Tibial nerve (tissue), 4 donors: Measurements from ENCODE around the gene JAKMIP2. TPM values are rescaled to one million over a fixed set of nuclear protein-coding genes. Genes with fewer than 3 reads are reported as not detected.

ENCODE experiments used
- DNase-seq, 2 donors: peaks; one replicate each; pipeline ENCODE4 v3.0.0-alpha.2; 2019; ENCODE audit warnings: low spot score in 2 of 2
- H3K27ac ChIP-seq, 4 donors: fragments of 200-600 bp; sonication (generic) in 3 of 4; one replicate each; pipeline ENCODE4 v1.5.1; 2017 to 2019; ENCODE audit warnings: mild to moderate bottlenecking in 1 of 4
- H3K27me3 ChIP-seq, 2 donors: fragments of 200-600 bp; sonication (generic) in 1 of 2; one replicate each; pipeline versions ENCODE4 v1.5.1 to v1.6.0; 2017 to 2019
- H3K36me3 ChIP-seq, 3 donors: fragments of 200-600 bp; sonication (generic); one replicate each; pipeline ENCODE4 v1.5.1; 2018 to 2019
- H3K4me1 ChIP-seq, 4 donors: fragments of 200-600 bp; sonication (generic) in 3 of 4; one replicate each; pipeline ENCODE4 v1.5.1; 2017 to 2019
- H3K4me3 ChIP-seq, 4 donors: fragments of 200-600 bp; sonication (generic) in 3 of 4; one replicate each; pipeline ENCODE4 v1.5.1; 2017 to 2019; ENCODE audit warnings: mild to moderate bottlenecking in 1 of 4, moderate library complexity in 1 of 4
- H3K9me3 ChIP-seq, 4 donors: fragments of 200-600 bp; sonication (generic) in 3 of 4; one replicate each; pipeline ENCODE4 v1.5.1; 2017 to 2019
- POLR2A ChIP-seq, 2 donors: fragments of 450-650 bp; IDR thresholded peaks; one replicate each; pipeline ENCODE4 v1.6.1; 2017; ENCODE audit warnings: antibody characterized with exemption in 2 of 2, mild to moderate bottlenecking in 2 of 2, moderate library complexity in 2 of 2
- WGBS, 2 donors: methylation state at CpG; one replicate each; pipeline ENCODE4 v1.1.5; 2018; 5-methylcytosine and 5-hydroxymethylcytosine counted together
- total RNA-seq, 4 donors: library from RNA; depleted of rRNA; stranded (reverse); fragments of >200 nt; gene quantifications; one replicate each; pipeline ENCODE4 v1.1.0, GENCODE V29; 2016
- TF ChIP-seq, protein P1 (sequence below), 5 experiments: fragments of 200-600 bp in 3 of 5; fragments of 450-650 bp in 2 of 5; sonication (generic) in 3 of 5; IDR thresholded peaks; one replicate each; pipeline ENCODE4 v1.5.1; 2016 to 2019; ENCODE audit warnings: antibody characterized with exemption in 5 of 5, mild to moderate bottlenecking in 3 of 5, moderate library complexity in 2 of 5

The JAKMIP2 gene
- total RNA-seq, 4 donors from 2014 or later, result 7.2 to 22.7 (median 13.5) TPM

GRCh38 chr5:147538236-147538635 is 244.3 kb downstream of the JAKMIP2 start:
- Histone ChIP-seq H3K4me1 (no peaks in the 10 kb centered on the region), H3K27ac (no peak overlapping the region), H3K27me3 (no peaks in the 10 kb centered on the region), H3K9me3 (no peaks in the 10 kb centered on the region), H3K4me3 (no peak overlapping the region), H3K36me3 (no peaks in the 10 kb centered on the region)
- TF ChIP-seq, protein P1, sequence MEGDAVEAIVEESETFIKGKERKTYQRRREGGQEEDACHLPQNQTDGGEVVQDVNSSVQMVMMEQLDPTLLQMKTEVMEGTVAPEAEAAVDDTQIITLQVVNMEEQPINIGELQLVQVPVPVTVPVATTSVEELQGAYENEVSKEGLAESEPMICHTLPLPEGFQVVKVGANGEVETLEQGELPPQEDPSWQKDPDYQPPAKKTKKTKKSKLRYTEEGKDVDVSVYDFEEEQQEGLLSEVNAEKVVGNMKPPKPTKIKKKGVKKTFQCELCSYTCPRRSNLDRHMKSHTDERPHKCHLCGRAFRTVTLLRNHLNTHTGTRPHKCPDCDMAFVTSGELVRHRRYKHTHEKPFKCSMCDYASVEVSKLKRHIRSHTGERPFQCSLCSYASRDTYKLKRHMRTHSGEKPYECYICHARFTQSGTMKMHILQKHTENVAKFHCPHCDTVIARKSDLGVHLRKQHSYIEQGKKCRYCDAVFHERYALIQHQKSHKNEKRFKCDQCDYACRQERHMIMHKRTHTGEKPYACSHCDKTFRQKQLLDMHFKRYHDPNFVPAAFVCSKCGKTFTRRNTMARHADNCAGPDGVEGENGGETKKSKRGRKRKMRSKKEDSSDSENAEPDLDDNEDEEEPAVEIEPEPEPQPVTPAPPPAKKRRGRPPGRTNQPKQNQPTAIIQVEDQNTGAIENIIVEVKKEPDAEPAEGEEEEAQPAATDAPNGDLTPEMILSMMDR (IDR thresholded peaks at IDR 0.05), result no peak
- no peak for TF ChIP-seq POLR2A (IDR thresholded peaks at IDR 0.05)
- 97 to 100% methylated on average over 1 of the region's 1 CpG for WGBS, 2 donors
- DNase-seq, result no peak

Other genes with a start within 250 kb of the JAKMIP2 start
- gene SPINK1, start 48.9 kb upstream of the JAKMIP2 start, total RNA-seq, result 10 to 100 TPM in 1 of 4 donors, under 1 TPM in 1, not detected in 2; 0.44 to 10.2 TPM
- gene SCGB3A2, start 96.0 kb upstream of the JAKMIP2 start, total RNA-seq, result not detected
- not detected for gene C5orf46, start 123.8 kb upstream of the JAKMIP2 start, total RNA-seq